LNCAP (cell line): ENCODE results near the gene TMEM54.

Experiments
- TF ChIP-seq, protein P1 (sequence below): fragments of 450-650 bp; IDR thresholded peaks from 2 replicates; pipeline ENCODE4 v1.5.1; 2017; ENCODE audit warnings: mild to moderate bottlenecking

The TMEM54 gene

DNA sequence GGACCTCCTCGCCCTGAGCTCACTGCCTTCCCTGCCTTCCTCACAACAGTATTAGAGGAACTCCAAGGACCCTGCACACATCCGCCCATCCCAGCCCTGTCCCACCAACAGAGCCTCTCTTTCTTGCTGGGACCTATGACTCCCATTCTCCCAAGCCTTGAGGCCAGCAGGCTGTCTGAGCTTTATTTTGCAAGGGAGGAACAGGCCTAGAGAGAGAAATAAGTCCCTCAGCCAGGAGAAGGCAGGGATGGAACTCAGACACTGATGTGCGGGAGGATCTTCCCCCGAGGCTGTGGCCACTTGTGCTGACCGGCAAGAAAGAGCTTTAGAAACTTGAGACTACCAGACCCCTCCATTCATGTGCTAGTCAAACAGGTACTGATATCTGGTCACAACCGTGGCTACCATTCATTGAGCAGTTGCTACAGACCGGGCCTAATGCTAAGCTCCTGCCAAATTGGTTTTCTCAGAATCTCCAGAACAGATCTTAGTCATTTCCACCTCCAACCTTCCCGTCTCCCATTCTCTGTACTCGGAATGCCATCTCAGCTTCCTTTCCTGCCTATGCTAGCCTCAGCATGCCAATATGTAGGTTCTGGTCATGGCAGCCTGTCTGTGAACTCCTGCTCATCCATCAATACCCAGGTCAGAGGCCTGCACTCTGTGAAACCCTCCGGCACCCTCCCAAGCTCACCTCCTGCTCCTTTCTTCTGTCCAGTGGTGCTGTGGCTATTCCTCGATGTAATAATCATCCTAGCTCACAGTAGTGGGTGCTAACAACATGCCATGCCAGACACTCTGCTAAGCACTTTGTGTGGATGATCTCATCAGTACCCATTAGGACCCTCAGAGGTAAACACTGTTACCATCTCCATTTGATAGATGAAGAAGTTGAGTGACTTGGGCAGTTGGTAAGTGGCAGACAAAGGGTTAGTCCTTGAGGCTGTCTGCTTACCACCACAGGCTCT lies 3.8 kb downstream of the TMEM54 start:
- TF ChIP-seq, protein P1, sequence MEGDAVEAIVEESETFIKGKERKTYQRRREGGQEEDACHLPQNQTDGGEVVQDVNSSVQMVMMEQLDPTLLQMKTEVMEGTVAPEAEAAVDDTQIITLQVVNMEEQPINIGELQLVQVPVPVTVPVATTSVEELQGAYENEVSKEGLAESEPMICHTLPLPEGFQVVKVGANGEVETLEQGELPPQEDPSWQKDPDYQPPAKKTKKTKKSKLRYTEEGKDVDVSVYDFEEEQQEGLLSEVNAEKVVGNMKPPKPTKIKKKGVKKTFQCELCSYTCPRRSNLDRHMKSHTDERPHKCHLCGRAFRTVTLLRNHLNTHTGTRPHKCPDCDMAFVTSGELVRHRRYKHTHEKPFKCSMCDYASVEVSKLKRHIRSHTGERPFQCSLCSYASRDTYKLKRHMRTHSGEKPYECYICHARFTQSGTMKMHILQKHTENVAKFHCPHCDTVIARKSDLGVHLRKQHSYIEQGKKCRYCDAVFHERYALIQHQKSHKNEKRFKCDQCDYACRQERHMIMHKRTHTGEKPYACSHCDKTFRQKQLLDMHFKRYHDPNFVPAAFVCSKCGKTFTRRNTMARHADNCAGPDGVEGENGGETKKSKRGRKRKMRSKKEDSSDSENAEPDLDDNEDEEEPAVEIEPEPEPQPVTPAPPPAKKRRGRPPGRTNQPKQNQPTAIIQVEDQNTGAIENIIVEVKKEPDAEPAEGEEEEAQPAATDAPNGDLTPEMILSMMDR: no peak

DNA sequence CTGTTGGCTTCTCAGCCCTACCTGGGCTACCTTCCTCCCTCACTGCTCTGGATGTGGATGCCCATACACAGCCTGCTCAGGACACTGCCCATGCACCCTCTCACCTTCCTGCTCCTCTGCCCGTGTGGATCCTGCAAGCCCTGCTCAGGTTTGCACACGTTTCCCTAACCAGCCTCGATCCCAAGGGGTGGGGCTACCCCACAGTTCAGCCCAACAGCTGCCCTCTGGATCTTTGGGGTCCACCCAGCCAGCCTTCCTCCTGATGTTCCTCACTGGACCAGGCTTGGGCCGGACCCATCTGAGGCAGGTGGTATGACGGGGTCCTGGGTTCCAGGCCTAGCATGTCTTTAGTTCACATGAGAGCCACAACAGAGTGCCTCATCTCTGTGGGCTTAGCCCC lies 4.7 kb downstream of the TMEM54 start:
- TF ChIP-seq, protein P1: no peak

DNA sequence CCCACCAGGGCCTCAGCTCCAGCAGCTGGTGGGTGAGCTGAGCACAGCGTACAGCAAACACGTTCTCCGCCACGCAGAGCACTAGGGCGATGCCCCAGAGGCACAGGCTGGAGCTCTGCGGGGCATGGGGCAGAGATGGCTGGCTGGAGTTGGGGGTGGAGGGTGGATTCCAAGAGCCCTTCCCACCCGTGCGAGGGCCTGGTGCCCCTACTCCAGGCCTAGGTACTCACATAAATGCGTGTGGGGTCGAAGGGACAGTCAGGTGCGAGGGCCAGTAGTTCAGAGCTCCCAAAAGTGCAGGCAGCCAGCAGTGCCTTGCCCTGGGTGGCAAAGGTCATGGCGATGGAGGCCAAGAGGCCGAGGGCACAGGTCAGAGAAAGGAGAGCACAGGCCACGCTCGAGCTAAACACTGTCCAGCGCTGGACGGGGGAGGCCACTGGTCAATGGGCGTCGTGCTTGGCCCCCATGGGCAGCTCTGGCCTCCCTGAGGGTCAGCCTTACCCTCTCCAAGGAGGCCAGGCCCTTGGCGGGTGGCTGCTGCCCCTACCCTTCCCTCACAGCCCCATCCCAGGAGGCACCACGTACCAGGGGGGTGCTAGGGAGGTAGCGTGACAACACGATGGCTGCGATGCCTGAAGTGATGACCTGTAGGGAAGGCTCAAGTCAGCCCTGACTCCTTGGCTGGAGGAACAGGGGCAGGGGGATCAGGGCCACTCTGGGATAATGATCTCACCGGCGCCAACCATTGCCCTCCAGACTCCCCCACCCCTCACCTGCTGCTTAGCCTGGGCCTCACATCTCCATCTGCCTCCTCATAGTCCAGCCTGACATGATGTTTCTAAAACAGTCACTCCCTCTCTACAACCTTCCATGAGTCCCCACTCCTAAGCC lies 5.6 kb downstream of the TMEM54 start:
- TF ChIP-seq, protein P1: no peak

DNA sequence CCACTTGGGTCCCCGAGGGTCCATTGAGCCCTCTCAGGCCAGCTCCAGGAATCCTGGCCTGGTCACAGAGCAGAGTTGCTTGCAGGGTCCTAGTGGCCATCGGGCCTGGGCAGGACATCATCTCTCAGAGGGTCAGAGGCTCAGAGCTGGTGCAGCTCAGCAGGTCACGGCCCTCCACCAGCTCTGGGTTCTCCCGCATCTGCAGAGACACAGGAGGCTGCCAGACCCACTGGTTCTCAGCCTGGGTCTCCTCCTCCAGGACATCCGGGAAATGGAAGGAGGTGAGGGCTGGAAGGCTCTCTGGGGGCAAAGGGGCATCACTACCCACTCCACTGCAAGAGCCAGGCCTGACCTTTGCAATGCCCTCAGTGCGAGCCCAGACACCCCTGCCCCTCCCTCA lies 6.5 kb downstream of the TMEM54 start:
- TF ChIP-seq, protein P1: no peak

DNA sequence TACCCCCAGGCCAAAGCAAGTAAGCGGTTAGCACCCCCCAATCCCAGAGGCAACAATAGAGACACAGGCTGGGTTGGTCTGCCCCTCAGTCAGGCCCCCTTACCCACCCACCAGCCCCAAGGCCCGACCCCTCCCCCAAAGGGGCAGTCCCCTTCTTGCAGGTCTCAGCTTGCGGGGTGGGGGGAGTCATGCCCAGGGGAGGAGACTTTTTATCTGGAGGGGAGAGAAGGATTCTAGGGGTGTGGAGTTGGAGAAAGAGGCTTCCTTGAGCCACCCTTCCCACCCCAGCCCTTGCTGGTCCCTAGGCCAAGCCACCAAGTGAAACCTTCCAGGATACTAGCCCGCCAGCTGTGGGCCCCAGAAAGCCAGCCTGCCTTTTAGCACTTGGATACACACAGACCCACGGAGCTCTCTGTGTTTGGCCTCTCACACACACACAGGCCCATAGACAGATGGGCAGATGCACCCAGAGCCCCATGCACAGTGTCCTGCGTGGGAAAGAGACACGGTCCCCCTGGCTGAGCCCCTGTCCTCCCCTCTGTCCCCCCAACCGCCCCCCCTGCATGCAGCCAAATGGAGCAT lies 7.1 kb downstream of the TMEM54 start:
- TF ChIP-seq, protein P1: no peak

DNA sequence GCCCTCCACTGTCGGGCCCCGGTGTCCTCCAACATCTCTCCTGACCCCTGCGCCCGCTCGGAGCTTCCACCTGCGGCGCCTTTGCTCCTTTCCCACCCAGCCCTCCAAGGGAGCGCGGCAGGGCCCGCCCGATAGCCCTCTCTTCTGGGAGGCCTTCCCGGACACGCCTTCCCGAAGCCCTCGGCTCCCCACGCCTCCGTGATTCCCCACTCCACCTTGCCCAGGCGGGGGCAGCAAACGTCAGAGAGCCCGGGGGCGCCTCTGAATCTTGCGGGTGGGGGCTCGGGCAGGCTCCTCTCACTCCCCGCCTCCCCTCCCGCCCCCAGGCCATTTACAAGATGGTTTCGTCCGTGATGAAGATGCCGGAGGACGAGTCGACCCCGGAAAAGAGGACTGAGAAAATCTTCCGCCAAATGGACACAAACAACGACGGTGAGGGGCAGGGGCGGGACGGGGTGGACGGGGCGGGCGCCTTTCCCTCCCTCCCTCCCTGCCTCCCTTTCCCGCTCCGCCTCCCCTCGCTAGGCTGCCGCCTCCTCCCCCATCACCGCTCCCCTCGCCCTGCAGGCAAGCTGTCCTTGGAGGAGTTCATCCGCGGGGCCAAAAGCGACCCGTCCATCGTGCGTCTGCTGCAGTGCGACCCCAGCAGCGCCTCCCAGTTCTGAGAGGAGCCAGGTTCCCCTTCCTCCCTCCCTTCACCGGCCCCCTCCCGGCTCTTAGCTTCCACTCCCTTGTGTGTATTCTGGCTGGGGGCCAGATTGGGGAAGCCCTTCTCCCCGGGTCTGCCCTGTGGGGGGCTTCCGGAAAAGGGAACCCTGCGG lies 7.8 kb downstream of the TMEM54 start:
- TF ChIP-seq, protein P1: 0 out of 2 replicates have a peak, but pooled peaks have one; percentile 8
